Measurements from ENCODE around the gene SRR.

The SRR gene

GRCh38 chr17:2271985-2272702 is 31.6 kb upstream of the SRR start:
- Histone ChIP-seq H4K20me1 (ENCODE audit: insufficient read depth, low read length) (no peaks in the 10 kb centered on the region), H2AFZ (ENCODE audit: low read length) (no peak overlapping the region), H3K36me3 (replicated peaks; ENCODE audit: insufficient read depth, low read length) (no peaks in the 10 kb centered on the region; the same call in 1 of the 2 replicates), H3K4me1 (ENCODE audit: low read length) (peaks cover 8% of the 10 kb centered on the region), H3K4me2 (ENCODE audit: low read depth, low read length) (no peak overlapping the region), H3K79me2 (ENCODE audit: low read length) (peaks cover 3% of the 10 kb centered on the region), H3K9me2 (replicated peaks; ENCODE audit: insufficient read depth, low read length) (no peaks in the 10 kb centered on the region), H3K27ac (ENCODE audit: low read length) (no peak overlapping the region), H3K4me3 (ENCODE audit: low read length) (no peak overlapping the region), H3K27me3 (replicated peaks; ENCODE audit: insufficient read depth, low read length) (no peaks in the 10 kb centered on the region), H3K9me3 (replicated peaks; ENCODE audit: insufficient read depth, low read length) (no peaks in the 10 kb centered on the region), H3K9ac (ENCODE audit: low read length) (no peak overlapping the region), H3F3A (ENCODE audit: insufficient read depth, low read length) (peaks cover 4% of the 10 kb centered on the region)
- TF ChIP-seq EZH2phosphoT487 (IDR thresholded peaks at IDR 0.05; ENCODE audit: low read length) (no peak), CTCF (IDR thresholded peaks at IDR 0.05; ENCODE audit: low read length) (no peak), EZH2 (optimal IDR thresholded peaks at IDR 0.05; ENCODE audit: low read depth, low read length) (no peak)
- no peak for DNase-seq

GRCh38 chr17:2274414-2274813 is 29.3 kb upstream of the SRR start:
- Histone ChIP-seq H4K20me1 (ENCODE audit: insufficient read depth, low read length) (no peaks in the 10 kb centered on the region), H2AFZ (ENCODE audit: low read length) (no peak overlapping the region), H3K9ac (ENCODE audit: low read length) (no peak overlapping the region), H3K79me2 (ENCODE audit: low read length) (no peaks in the 10 kb centered on the region), H3K4me3 (ENCODE audit: low read length) (no peak overlapping the region), H3K36me3 (replicated peaks; ENCODE audit: insufficient read depth, low read length) (no peaks in the 10 kb centered on the region; the same call in 1 of the 2 replicates), H3K27ac (ENCODE audit: low read length) (no peak overlapping the region), H3K9me3 (replicated peaks; ENCODE audit: insufficient read depth, low read length) (no peaks in the 10 kb centered on the region), H3K4me1 (ENCODE audit: low read length) (no peaks in the 10 kb centered on the region), H3K4me2 (ENCODE audit: low read depth, low read length) (no peak overlapping the region), H3K27me3 (replicated peaks; ENCODE audit: insufficient read depth, low read length) (no peaks in the 10 kb centered on the region), H3K9me2 (replicated peaks; ENCODE audit: insufficient read depth, low read length) (no peaks in the 10 kb centered on the region), H3F3A (ENCODE audit: insufficient read depth, low read length) (no peaks in the 10 kb centered on the region)
- TF ChIP-seq CTCF (IDR thresholded peaks at IDR 0.05; ENCODE audit: low read length) (no peak), EZH2 (optimal IDR thresholded peaks at IDR 0.05; ENCODE audit: low read depth, low read length) (no peak), EZH2phosphoT487 (IDR thresholded peaks at IDR 0.05; ENCODE audit: low read length) (no peak)
- no peak for DNase-seq

- no peak for DNase-seq
Measured at GRCh38 chr17:2275722-2276121, 28.0 kb upstream of the SRR start.

More at GRCh38 chr17:2275722-2276121, 28.0 kb upstream of the SRR start:
- Histone ChIP-seq H2AFZ (ENCODE audit: low read length) (no peak overlapping the region), H3K4me2 (ENCODE audit: low read depth, low read length) (no peak overlapping the region), H3K9me2 (replicated peaks; ENCODE audit: insufficient read depth, low read length) (no peaks in the 10 kb centered on the region), H3K27ac (ENCODE audit: low read length) (no peak overlapping the region), H4K20me1 (ENCODE audit: insufficient read depth, low read length) (no peaks in the 10 kb centered on the region), H3K9me3 (replicated peaks; ENCODE audit: insufficient read depth, low read length) (no peaks in the 10 kb centered on the region), H3K79me2 (ENCODE audit: low read length) (no peaks in the 10 kb centered on the region), H3K27me3 (replicated peaks; ENCODE audit: insufficient read depth, low read length) (no peaks in the 10 kb centered on the region), H3K36me3 (replicated peaks; ENCODE audit: insufficient read depth, low read length) (no peaks in the 10 kb centered on the region; the same call in 1 of the 2 replicates), H3F3A (ENCODE audit: insufficient read depth, low read length) (no peaks in the 10 kb centered on the region), H3K4me3 (ENCODE audit: low read length) (no peak overlapping the region), H3K4me1 (ENCODE audit: low read length) (no peaks in the 10 kb centered on the region), H3K9ac (ENCODE audit: low read length) (no peak overlapping the region)
- TF ChIP-seq EZH2phosphoT487 (IDR thresholded peaks at IDR 0.05; ENCODE audit: low read length) (no peak), EZH2 (optimal IDR thresholded peaks at IDR 0.05; ENCODE audit: low read depth, low read length) (no peak), CTCF (IDR thresholded peaks at IDR 0.05; ENCODE audit: low read length) (no peak)

All from MM.1S (cell line).